GM23248 (cell line): ENCODE measurements around the gene PACRGL. TPM values are rescaled to one million over a fixed set of nuclear protein-coding genes. Genes with fewer than 3 reads are reported as not detected.
"Not testable (repeated sequence)": the region's sequence is repeated elsewhere in the genome, so short reads cannot be mapped to it uniquely, and the experiment has no call there.

ENCODE experiments used
- DNase-seq: peaks from one replicate; pipeline ENCODE4 v3.0.0-alpha.2; 2015
- H2AFZ ChIP-seq: fragments of 200-600 bp; sonication (generic); 2 replicates; pipeline ENCODE4 v1.6.1; 2016; ENCODE audit warnings: antibody characterized with exemption
- H3F3A ChIP-seq: fragments of 200-600 bp; sonication (generic); 2 replicates; pipeline ENCODE4 v1.6.1; 2016; ENCODE audit warnings: mild to moderate bottlenecking, antibody characterized with exemption, mixed run types; ENCODE audit not compliant: insufficient read depth
- H3K27ac ChIP-seq: fragments of 200-600 bp; sonication (generic); 2 replicates; pipeline ENCODE4 v1.5.1; 2016; ENCODE audit warnings: mild to moderate bottlenecking
- H3K27me3 ChIP-seq: fragments of 200-600 bp; sonication (generic); replicated peaks from 2 replicates; pipeline ENCODE4 v1.6.1; 2016; ENCODE audit warnings: mild to moderate bottlenecking; ENCODE audit not compliant: insufficient read depth
- H3K36me3 ChIP-seq: fragments of 200-600 bp; sonication (generic); 2 replicates; pipeline ENCODE4 v1.6.1; 2016; ENCODE audit warnings: low read depth, mild to moderate bottlenecking
- H3K4me1 ChIP-seq: fragments of 200-600 bp; sonication (generic); 2 replicates; pipeline ENCODE4 v1.6.1; 2016; ENCODE audit warnings: mild to moderate bottlenecking; ENCODE audit not compliant: insufficient read depth
- H3K4me2 ChIP-seq: fragments of 200-600 bp; sonication (generic); one replicate; pipeline ENCODE4 v1.6.1; 2016; ENCODE audit warnings: mild to moderate bottlenecking; ENCODE audit not compliant: unreplicated experiment
- H3K4me3 ChIP-seq: fragments of 200-600 bp; sonication (generic); 2 replicates; pipeline ENCODE4 v1.5.1; 2016; ENCODE audit warnings: mild to moderate bottlenecking
- H3K79me2 ChIP-seq: fragments of 200-600 bp; sonication (generic); 2 replicates; pipeline ENCODE4 v1.6.1; 2016; ENCODE audit warnings: mild to moderate bottlenecking; ENCODE audit not compliant: insufficient read depth
- H3K9ac ChIP-seq: fragments of 200-600 bp; sonication (generic); 2 replicates; pipeline ENCODE4 v1.6.1; 2016; ENCODE audit warnings: mild to moderate bottlenecking
- H3K9me2 ChIP-seq: fragments of 200-600 bp; sonication (generic); 2 replicates; pipeline ENCODE4 v1.6.1; 2016; ENCODE audit warnings: mixed run types, mild to moderate bottlenecking, moderate library complexity; ENCODE audit not compliant: insufficient read depth
- H3K9me3 ChIP-seq: fragments of 200-600 bp; sonication (generic); one replicate; pipeline ENCODE4 v1.6.1; 2017; ENCODE audit warnings: low read depth
- H4K20me1 ChIP-seq: fragments of 200-600 bp; sonication (generic); 2 replicates; pipeline ENCODE4 v1.6.0; 2016; ENCODE audit not compliant: insufficient read depth
- EZH2 ChIP-seq: fragments of 200-600 bp; sonication (generic); IDR thresholded peaks from 2 replicates; pipeline ENCODE4 v1.6.1; 2018; ENCODE audit warnings: antibody characterized with exemption, mild to moderate bottlenecking; ENCODE audit not compliant: insufficient read depth, poor library complexity, severe bottlenecking
- EZH2phosphoT487 ChIP-seq: fragments of 200-600 bp; sonication (generic); IDR thresholded peaks from 2 replicates; pipeline ENCODE4 v1.6.1; 2018; ENCODE audit warnings: antibody characterized with exemption, moderate library complexity, mild to moderate bottlenecking, low read depth; ENCODE audit not compliant: insufficient read depth
- WGBS, 2 experiments: methylation state at CpG; one replicate each; pipeline ENCODE4 v1.1.6; 2015 to 2017; ENCODE audit warnings: low lambda C conversion rate in 2 of 2, low coverage in 1 of 2; ENCODE audit errors: missing lambda C conversion rate in 2 of 2; 5-methylcytosine and 5-hydroxymethylcytosine counted together
- in situ Hi-C: fragments of 300-500 bp; cut with MboI; formaldehyde crosslinking; loops from 2 replicates; pipeline ENCODE4 v1.15.0; 2020
- polyA plus RNA-seq: library from polyadenylated mRNA; unstranded; fragments of >200 nt; fragmentation: Nextera tagmentation; extraction: Ambion mirVana; gene quantifications from 2 replicates; pipeline ENCODE4 v1.2.1, GENCODE V29; 2016
- total RNA-seq: library from RNA; depleted of rRNA; stranded (reverse); fragments of >200 nt; shearing (Covaris generic); gene quantifications from 2 replicates; pipeline ENCODE4 v1.2.3, GENCODE V29; 2014

PACRGL gene
- total and polyA plus RNA-seq, 2 experiments from 2014 or later = 10.8 to 24.6 TPM

DNA sequence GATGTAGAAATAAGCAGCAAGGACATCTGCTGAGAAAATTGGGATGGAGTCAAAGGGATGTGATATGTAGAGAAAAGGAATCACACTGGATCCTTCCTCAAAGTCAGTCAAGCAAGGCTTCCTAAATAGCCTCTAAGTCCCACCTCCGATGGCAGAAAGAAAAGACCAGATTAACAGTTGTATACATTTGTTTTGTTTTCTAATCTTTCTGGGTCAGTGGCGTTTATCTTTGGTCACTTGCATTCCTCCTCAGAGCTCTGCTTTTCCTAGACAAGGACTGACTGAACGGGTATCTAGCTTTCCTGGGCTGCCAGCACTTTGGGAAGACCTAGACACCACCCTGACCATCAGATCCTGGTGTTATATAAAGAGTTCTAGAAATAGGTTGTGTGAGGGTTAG is 23.2 kb downstream of the PACRGL start:
- whole genome bisulfite sequencing, 2 experiments = 96 to 97% methylated on average over 3 of the region's 3 CpGs

DNA sequence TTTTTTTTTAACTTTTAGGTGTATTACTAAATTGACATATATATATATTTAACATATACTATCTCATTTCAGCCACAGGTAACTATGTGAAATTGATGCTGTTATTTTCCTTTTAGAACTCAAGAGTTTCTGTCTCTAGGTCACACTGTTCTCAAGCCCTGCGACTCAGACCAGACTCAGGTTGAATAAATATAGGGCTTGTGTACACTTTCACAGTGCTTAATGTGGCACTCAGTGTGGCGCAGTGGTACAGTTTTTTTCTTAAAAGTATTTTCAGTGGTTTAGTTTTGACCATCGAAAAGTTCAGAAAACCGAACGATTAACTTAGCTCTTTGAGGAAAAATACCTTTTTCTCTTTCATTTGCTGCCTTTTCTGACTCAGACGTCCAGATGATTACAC is 24.7 kb downstream of the PACRGL start:
- H3K4me3 ChIP-seq = no peak overlapping the region
- no peaks in the 10 kb centered on the region for H3K79me2 ChIP-seq
- H3K4me2 ChIP-seq = no peak overlapping the region
- in situ Hi-C loops = no loop called here
- peaks cover 31% of the 10 kb centered on the region for H3K36me3 ChIP-seq
- no peaks in the 10 kb centered on the region for H3K9me3 ChIP-seq
- no peaks in the 10 kb centered on the region for H3K9me2 ChIP-seq
- H3F3A ChIP-seq = no peaks in the 10 kb centered on the region
- no peaks in the 10 kb centered on the region for H3K27me3 ChIP-seq
- WGBS, 2 experiments = 95 to 100% methylated on average over 6 of the region's 6 CpGs
- H2AFZ ChIP-seq = no peak overlapping the region
- no peak overlapping the region for H3K27ac ChIP-seq
- no peak for DNase-seq
- H3K9ac ChIP-seq = no peak overlapping the region
- peaks cover 5% of the 10 kb centered on the region; the same call in 1 of the 2 replicates for H3K4me1 ChIP-seq
- no peaks in the 10 kb centered on the region for H4K20me1 ChIP-seq
- no peak for TF ChIP-seq EZH2

More for the DNA sequence above, 23.2 kb downstream of the PACRGL start:
- Histone ChIP-seq H3K9me3 (no peaks in the 10 kb centered on the region), H3K4me1 (peaks cover 5% of the 10 kb centered on the region; the same call in 1 of the 2 replicates), H3K4me2 (no peak overlapping the region), H2AFZ (no peak overlapping the region), H3K79me2 (no peaks in the 10 kb centered on the region), H3K4me3 (no peak overlapping the region), H4K20me1 (no peaks in the 10 kb centered on the region), H3F3A (no peaks in the 10 kb centered on the region), H3K9me2 (no peaks in the 10 kb centered on the region), H3K27ac (no peak overlapping the region), H3K9ac (no peak overlapping the region), H3K27me3 (no peaks in the 10 kb centered on the region), H3K36me3 (peaks cover 30% of the 10 kb centered on the region)
- in situ Hi-C loops = no loop called here
- TF ChIP-seq EZH2phosphoT487 (no peak), EZH2 (no peak)
- DNase-seq = no peak

DNA sequence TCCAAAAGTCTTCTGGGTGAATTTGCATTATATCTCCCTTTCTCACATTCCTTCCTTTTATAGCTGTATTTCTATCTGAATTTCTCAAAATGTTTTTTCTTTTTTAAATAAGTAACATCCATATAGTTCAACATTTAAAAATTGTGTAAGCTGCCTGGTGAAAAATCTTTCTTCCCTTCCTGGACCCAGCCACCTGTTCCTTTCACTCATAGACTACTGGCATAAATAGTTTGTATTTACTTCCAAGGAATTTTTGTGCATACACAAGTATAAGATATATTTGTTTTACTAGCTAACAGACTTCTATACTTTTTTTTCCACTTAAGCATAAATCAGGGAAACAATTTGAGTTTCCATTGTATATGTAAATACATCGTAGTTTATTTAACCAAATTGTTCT is 35.7 kb downstream of the PACRGL start:
- no peak for DNase-seq
- H3K9me2 ChIP-seq = no peaks in the 10 kb centered on the region

DNA sequence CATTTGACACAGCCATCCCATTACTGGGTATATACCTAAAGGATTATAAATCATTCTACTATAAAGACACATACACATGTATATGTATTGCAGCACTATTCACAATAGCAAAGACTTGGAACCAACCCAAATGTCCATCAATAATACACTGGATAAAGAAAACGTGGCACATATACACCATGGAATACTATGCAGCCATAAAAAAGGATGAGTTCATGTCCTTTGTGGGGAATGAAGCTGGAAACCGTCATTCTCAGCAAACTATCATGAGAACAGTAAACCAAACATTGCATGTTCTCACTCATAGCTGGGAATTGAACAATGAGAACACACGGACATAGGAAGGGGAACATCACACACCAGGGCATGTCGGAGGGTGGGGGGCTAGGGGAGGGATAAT is 45.7 kb downstream of the PACRGL start:
- H3K79me2 ChIP-seq, H3K9me3 ChIP-seq, H3K4me3 ChIP-seq, H2AFZ ChIP-seq, H3K27ac ChIP-seq, H3K9ac ChIP-seq, H3F3A ChIP-seq, DNase-seq, H3K4me2 ChIP-seq, in situ Hi-C loops, H3K36me3 ChIP-seq, H3K27me3 ChIP-seq, H4K20me1 ChIP-seq, H3K9me2 ChIP-seq, H3K4me1 ChIP-seq: not testable (repeated sequence)
- WGBS, 2 experiments = 97 to 99% methylated on average over 4 of the region's 4 CpGs

More for the DNA sequence above, 35.7 kb downstream of the PACRGL start:
- no peaks in the 10 kb centered on the region for H4K20me1 ChIP-seq
- no peaks in the 10 kb centered on the region for H3K79me2 ChIP-seq
- WGBS, 2 experiments = 100% methylated on average over 1 of the region's 1 CpG
- no peaks in the 10 kb centered on the region for H3K27me3 ChIP-seq
- no peaks in the 10 kb centered on the region for H3K9me3 ChIP-seq
- no peaks in the 10 kb centered on the region for H3F3A ChIP-seq
- H3K9ac ChIP-seq = no peak overlapping the region
- no peak overlapping the region for H3K27ac ChIP-seq
- in situ Hi-C loops = no loop called here
- no peak overlapping the region for H2AFZ ChIP-seq
- TF ChIP-seq EZH2 (no peak), EZH2phosphoT487 (no peak)
- H3K4me2 ChIP-seq = no peak overlapping the region
- H3K36me3 ChIP-seq = peaks cover 7% of the 10 kb centered on the region; the same call in 1 of the 2 replicates
- H3K4me3 ChIP-seq = no peak overlapping the region
- no peaks in the 10 kb centered on the region for H3K4me1 ChIP-seq

DNA sequence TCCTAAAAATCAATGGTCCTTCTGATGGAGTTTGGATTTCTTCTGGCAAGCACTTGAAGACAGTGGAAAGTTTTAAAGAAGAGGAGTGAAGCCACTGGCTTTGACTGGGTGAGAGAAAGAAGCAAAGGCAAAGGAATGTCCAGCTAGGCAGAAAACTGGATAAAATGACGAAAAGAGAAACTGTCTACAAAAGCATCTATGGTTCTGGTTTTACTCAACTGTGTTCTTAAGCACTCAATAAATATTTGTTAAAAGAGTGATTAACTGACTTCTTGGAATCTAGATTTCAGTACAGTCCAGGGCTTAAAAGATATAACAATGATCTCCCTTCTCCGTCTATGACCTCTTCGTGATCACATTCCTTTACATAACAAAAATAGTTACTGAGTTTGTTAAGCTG is 52.4 kb downstream of the PACRGL start:
- TF ChIP-seq EZH2phosphoT487 (no peak), EZH2 (no peak)
- Histone ChIP-seq H3K9ac (no peak overlapping the region), H4K20me1 (no peaks in the 10 kb centered on the region), H3K9me2 (no peaks in the 10 kb centered on the region), H3K4me3 (no peak overlapping the region), H3K9me3 (no peaks in the 10 kb centered on the region), H3K27ac (no peak overlapping the region), H3K4me1 (no peaks in the 10 kb centered on the region), H3F3A (no peaks in the 10 kb centered on the region), H3K4me2 (no peak overlapping the region), H2AFZ (no peak overlapping the region), H3K27me3 (no peaks in the 10 kb centered on the region), H3K36me3 (no peaks in the 10 kb centered on the region), H3K79me2 (no peaks in the 10 kb centered on the region)
- 98 to 99% methylated on average over 3 of the region's 3 CpGs for WGBS, 2 experiments
- DNase-seq = no peak
- in situ Hi-C loops = loop anchor here (25.0 kb wide), 2 partner anchors 385 to 1010 kb away; no protein-coding TSS in a partner anchor
